HCEC 1CT (cell line): ENCODE data around the gene NRXN2.
"Not testable (repeated sequence)": the region's sequence is repeated elsewhere in the genome, so short reads cannot be mapped to it uniquely, and the experiment has no call there.

Experiments used
- DNase-seq: peaks from one replicate; pipeline ENCODE4 v3.0.0-alpha.2; 2017

The NRXN2 gene

DNA sequence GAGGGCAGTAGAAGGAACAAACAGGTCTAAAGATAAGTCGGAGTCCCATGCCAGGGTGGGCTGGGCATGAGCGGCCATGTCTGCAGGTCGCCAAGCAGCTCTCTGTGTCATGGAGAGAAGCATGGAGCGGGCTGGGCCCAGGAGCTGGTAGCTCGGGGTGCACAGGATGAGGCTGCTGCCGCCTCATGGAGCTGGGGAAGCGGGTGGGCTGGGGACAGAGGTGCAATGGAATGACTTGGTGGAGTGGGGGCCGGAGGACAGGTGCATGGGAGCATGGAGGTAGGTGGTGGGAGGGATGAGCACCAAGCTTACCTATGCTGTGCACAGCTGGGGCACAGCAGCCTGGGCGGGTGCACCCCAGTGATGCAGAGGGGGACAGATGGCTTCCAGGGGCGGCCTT is 3.6 kb downstream of the NRXN2 start:
- DNase-seq = no peak

DNA sequence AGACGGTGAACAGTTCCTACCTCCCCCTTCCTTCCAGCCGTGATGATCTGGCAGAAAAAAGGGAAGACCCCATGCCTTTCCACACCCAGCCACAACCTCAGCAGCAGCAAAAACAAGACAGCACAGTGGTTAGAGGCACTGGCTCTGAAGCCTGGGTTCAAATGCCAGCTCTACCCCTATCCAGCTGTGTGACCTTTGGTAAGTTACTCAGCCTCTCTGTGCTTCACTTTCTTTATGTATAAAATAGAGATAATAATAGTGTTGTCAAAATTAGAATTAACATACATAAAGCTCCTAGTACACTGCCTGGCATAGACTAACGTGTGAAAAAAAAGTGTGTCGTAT is 4.2 kb downstream of the NRXN2 start:
- no peak for DNase-seq

DNA sequence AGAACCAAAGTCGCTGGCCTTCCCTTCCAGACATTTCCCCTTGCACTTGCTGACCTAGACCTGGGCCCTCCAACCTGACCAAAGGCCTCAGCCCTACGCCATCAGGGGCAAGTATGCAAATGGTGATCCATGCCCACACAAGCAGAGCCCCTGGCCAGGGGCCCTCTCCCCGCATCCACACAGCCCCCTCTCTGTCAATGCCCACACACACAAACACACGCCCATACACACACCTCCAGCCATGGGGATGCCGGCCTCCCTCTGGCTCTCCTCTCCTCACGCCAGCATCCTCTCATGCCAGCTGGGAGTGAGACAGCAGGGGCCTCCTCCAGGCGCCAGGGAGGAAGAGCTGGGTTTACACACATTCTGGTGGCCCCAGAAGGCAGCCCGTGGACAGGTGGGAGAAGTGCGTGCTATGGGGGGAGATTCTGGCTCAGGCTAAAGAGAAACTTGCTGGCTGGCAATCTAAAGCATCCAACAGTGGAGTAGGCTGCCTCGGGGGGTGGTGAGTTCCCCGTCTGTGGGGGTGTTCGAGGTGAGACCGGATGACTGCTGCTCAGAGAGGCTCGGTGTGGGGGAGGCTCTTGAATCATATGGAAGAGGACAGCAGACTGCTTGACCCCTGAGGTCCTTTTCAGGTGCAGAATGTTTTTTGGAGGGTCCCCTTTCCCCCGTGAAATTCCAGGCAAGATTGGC is 4.8 kb downstream of the NRXN2 start:
- no peak for DNase-seq

DNA sequence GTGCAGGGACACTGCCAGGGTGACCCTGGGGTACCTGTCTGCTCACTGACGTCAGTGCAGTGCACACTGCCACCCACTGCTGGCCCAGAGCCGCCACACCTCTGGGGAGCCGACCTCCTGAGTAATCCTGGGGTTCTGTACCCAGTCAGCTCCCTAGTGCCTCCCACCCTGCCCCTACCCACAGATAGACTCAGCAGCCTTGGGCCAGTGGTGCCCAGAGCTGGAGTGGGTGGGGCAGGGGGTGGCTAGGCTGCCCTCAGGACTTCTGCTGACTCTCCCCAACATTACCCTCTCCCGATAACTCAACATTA is 5.8 kb downstream of the NRXN2 start:
- no peak for DNase-seq

DNA sequence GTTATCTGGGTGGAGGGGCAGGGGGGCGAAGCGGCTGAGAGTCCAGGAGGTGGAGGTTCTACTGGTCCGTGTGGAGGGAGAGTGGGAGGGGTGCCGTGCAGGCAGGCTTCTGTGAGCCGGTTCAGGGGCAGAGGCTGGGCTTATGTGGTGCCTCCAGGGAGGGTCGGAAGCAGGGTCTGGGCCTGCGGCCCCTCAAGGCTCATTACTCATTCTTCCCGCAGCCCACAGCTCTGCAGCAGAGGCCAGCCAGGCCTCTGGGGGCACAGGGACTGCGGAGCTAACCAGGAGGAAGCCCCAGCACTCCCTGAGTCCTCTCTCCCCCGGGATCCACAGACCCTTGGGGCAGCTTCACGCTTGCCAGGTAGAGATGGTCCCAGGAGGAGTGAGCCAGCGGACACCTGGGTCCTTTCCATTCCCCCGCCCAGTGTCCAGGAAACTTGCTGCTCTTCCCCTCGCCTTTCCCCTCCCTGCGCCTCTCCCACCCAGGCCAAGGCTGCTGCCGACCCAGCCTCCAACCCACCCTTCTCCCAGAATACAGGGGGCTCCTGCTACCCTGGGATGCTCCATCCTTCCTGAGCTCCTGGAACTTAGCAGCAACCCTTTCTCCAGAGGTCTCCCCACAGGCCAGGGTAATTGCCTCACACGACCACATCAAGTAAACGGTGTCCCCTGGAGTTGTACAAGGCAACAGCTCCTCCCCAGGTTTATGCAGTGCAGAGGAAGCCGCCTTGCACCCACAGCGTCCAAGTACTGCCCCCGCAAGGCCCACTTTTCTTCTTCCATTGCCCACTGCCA is 6.3 kb downstream of the NRXN2 start:
- no peak for DNase-seq

DNA sequence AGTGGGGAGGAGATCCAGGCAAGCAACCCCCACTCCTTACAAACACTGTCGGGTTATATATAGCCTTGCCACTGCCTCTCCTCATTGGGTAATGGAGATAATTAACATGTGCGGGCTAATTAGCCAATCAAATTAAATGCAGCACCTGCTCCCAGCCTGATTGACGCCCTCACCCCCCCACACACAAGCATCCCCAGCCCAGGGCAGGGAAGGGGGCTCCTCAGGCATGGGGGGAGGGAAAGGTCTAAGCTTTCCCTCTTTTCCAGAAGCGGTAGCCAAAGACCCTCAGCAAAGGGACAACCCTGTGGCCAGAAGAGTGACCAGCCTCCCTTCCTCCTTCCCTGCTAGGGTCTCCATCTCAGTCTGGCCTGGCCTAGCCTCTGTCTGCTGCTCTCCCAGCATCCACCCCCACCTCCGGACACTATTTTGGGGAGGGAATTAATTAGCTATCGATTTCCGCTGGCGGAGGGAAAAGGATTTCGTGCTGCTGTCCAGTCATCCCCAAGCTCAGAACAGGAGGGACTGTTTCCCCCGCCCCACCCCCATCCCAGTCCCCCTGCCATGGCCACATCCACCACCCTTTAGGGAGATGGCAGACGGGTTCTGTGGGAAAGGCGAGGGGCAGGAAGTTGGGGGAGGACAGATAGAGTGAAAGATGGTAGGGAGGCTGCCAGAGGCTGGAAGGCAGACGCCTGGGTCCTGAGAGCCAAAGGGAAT is 7.1 kb downstream of the NRXN2 start:
- DNase-seq = no peak

DNA sequence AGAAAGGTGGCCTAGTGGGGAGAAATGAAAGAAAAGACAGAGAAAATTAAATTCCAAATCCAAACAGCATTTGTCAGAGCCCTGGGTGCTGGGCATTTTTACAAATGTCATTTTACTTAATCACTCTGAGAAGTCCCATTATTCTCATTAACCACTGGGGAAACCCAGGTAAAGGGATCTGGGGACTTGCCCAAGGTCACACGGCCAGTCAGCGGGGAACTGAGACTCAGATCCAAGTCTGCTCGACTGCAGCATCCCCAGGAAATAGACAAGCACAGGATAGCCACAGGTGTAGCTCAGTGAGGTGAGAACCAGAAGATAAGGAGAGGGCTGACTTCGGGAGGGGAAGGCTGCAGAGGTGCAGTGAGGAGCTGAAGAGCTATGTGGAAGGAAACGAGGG is 7.9 kb downstream of the NRXN2 start:
- DNase-seq = no peak

DNA sequence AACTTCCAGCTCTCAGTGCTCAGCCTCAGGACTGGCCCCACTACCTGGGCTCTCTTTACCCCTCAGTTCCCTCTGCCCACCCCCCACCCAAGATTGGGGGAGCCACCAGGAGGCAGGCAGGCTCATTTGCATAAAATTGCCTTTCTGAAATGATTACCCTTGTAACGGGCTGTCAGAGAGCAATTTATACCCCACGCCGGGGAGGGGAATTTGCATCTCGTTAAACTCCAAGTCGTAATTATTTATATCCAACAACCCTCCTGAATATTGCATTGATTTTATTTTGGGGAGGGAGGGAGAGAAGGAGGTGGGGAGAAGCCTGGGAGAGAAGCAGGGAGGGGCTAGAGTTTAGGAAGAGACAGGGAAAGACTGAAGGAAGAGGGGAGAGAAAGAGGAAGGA is 8.3 kb downstream of the NRXN2 start:
- no peak for DNase-seq

DNA sequence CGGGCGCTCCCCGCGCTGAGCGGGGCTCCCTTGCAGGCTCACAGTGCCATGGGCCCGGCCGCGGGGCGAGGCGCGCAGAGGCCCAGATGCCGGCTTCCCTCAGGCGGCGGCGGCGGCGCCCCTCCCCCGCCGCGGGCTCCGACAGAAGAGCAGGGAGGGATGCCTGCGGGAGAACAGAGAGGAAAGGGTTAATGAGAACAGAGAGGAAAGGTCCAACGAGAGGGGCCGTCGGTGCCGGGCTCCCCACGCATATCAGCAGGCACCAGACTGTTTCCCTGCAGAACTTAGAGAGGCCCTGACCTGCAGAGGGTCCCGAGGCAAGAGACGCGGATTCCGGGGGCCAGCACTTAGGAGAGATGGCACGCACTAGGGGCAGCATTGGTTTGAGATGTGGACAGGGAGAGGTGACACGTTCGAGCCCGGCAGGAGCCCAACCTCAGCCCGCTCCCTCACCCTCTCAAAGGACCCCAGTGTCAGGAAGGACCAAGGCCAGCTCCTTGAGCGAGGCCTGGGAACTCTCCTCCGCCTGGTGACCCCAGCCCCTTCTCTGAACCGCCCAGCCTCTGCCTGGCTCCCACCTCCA is 9.1 kb downstream of the NRXN2 start:
- no peak for DNase-seq

DNA sequence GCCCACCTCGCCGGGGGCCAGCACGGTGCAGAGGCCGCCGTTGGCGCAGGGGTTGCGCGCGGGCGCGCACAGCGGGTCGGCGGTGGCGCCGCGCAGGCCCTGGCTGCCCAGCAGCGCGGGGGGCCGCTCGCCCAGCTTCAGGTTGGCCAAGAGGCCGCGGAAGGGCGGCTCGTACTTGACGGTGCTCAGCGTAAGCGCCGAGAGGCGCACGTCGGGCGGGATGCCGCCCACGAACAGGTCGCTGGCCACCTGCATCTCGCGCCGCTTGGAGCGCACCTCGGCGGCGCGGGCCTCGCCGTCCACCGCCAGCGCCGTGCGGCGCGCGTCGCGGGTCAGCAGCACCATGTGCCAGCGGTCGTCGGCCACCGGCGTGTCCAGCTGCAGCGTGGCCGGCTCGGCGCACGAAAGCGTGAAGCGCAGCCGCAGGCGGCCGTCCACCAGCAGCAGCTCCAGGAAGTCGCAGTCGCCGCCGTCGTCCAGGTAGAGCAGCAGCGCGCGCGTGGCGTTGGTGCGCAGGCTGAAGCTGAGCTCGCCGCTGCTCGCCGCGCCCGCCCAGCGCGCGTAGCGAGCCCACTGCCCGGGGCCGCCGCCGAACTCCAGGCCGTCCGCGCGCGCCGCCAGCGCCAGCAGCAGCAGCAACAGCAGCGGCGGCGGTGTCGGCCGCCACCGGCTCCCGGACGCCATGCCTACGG is 9.8 kb downstream of the NRXN2 start:
- DNase-seq = no peak

DNA sequence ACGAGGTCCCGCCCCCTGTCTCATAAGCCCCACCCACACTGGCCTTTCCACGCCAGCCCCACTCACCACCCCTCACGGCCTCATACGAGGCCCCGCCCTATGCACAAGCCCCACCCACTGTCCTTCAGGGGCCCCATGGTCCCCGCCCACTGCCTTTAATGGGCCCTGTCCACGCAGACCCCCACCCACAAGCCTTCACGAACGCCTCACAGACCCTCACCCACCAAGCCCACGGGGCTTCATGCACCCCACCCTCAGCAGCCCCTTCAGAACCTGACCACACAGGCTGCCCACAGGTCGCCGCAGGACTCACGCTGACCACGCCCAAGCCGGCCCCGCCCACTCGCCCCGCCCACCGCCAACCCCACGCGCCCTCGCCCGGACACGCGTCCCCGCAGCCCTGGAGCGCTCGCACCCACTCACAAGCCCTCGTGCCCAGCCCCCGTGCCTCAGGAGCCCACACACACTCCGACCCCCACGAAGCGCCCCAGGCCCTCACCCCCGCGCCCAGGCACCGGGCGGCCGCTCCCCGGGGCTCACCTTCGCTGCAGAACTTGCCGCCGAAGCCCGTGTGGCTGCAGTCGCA is 10.5 kb downstream of the NRXN2 start:
- DNase-seq = no peak

DNA sequence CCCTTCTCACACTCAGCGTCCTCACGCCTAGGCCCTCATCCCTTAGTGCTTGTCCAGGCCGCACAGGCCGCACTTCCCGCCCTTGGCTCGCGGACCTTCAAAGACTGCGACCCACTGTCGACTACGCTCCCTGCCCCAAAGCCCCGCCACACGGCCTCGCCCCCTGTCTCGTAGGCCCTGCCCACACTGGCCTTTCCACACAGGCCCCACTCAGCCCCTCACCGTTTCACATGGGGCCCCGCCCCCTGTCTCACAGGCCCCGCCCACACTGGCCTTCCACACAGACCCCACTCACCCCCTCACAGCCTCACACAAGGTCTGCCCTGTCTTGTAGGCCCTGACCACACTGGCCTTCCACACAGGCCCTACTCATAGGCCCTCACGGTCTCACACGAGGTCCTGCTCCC is 11.0 kb downstream of the NRXN2 start:
- DNase-seq = no peak

DNA sequence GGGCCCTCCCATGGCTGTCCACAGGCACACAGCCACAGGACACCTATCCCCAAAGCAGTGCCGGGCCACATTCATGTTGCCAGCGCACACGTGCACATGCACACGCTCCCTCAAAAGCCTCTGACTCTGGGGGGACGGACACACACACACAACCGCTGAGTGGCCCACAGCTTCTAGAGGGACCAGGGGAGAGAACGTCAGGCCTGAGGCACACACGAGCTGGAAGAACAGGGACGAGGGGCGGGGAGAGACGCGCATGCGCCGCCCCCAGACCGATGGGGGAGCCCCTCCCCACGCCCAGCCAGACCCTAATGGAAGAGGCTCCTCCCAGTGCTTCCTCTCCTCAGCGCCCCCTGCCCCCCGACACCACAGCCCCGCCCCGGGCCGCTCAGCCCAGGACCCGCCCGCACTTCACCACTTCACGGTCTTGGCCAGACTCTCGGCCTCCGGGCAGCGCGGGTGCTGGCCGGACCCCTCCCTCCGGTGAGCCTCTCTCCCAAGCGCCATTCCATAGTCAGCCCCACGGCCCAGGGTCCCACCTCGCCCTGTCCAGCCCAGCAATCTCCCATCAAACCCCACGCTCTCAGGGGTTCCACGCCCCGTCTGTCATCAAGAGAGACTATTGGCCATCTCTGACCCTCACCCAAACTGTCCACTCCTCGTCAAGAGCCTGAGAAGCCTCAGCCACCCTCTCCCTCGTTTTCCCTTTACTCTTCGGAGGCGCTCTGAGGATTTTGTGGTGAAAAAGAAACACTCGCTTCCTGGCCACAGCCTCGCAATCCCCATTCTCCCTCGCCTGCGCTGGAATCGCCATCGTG is 11.7 kb downstream of the NRXN2 start:
- DNase-seq = no peak

DNA sequence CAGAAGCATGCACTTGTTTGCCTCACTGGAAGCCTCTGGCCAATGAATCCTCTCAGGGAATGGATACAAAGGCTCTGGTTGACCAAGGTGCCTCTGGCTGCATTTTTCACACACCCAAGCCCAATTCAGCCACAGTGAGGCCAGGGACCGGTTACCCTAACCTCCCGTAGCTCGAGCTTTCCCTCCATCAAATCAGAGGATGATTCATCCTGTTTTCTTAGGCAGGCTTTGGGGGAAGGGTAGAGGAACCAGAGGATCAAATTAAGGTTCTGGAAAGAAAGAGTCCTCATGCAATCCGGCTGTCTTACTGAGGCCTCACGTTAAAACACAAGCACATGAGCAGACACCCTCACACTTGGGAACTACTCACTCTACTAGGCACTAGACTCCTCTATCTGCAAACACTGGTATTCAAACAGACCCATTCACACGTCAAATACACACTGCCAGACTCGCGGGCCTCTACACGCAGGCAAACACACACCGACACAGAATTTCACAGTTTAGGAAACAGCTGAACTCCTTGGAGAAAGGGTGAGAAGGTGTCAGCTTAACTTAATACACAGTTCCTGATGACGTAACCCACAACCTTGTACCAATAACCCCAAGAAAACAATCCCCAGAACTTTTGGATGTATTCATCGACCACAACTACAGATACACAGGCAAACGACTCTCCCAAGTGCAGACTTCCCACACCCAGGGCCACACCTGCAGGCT is 12.4 kb downstream of the NRXN2 start:
- peak; percentile 20 for DNase-seq

DNA sequence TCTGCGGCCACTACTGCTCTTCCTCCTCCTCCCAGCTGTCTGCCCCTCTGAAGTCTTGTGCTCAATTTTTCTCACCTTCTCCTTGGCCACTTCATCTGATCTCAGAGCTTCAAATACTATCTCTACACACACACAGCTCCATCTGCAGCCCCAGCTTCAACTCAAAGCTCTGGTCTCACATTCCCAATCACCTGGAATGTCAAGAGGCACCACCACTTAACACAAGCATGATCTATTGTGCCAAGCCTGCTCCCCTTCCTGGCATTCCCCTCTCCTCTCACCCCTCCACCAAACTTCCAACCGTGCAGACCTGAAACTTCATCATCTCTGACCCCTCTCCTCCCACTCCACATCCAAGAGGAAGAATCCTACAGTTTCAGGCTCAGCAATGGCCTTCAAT is 17.5 kb downstream of the NRXN2 start:
- DNase-seq = no peak

DNA sequence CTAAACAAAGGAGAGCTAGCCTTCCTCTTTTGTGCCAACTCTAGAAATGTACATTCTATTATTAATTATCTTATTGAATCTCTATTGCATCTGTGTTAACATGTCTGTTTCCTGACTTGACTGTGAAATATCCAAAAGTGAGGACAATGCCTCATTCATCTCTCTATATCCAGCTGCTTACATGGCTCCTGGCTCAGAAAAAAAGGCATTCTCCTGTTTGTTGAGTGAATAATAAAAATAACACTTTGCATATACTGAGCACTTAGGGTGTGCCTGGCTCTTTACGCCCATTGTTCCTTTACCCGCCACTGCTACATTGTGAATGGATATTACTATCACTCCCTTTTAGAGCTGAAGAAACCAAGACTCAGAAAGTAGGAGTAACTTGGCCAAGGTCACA is 19.9 kb downstream of the NRXN2 start:
- DNase-seq = no peak

DNA sequence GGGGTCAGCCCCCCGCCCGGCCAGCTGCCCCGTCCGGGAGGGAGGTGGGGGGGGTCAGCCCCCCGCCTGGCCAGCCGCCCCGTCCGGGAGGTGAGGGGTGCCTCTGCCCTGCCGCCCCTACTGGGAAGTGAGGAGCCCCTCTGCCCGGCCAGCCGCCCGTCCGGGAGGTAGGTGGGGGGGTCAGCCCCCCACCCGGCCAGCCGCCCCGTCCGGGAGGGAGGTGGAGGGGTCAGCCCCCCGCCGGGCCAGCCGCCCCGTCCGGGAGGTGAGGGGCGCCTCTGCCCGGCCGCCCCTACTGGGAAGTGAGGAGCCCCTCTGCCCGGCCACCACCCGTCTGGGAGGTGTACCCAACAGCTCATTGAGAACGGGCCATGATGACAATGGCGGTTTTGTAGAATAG is 21.0 kb downstream of the NRXN2 start:
- not testable (repeated sequence) for DNase-seq

DNA sequence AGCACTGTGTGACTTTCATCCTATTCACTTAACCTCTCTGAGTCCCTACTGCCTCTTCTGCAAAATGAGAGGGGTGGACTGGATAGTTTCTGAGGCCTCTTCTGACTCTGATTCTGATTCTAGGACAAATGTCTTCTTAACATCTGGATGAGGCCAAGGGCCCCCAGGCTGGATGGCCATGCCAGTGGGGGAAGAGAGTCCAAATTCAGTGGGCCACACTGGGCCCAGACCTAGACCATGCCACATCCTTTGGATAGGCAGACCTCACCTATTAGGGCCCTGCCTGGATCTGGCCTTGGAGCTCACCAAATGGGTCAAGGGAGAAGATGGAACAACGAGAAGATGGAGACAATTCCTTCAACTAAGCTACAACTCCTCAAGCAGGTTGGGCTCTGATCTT is 24.6 kb downstream of the NRXN2 start:
- no peak for DNase-seq

DNA sequence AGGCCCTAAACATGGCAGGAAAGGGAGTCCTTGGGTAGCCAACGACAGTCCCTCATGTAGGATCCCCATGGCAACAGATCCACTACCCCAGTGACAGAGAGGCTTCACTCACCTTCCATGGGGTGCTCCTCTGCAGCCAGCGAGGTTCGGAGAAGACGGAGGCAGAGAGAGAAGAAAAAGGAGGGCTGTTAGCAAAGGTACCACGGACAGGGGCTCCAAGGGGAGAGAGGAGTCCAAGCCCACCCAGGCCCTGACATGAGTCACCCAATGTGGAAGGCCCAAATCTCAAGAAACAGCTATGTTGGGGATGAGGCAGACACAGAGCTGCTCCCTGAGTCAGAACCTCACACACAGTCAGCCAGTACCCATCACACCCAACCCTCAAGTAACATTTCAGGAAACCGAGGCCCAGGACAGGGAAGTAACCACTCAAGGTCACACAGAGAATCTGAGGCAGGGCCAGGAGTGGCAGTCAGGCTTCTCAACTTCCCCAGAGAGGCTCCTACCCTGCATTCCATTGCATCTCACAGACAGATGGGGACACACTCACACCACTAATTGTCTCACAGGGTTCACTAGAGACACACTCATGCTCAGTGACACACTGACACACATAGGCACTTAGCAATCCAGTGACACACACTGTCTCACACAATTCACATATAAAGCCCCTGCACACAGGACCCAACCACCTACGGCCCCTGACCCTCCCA is 25.2 kb downstream of the NRXN2 start:
- no peak for DNase-seq

DNA sequence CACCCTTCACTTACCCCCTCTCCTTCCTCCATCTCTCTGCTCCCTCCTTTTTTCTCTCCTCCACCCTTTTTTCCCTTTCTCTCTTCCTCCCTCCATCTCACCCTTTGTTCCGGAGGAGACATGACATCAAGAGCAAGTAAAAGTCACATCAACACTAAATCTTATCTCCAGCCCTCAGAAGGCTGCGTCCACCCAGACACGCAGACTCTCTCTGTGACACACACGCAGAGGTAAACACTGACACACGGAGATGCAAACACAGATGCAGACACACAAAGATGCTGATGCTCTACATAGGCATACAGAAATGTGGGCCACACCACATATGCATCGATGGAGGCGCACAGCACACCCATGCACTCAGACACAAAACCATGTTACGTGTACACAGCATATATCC is 27.0 kb downstream of the NRXN2 start:
- DNase-seq = no peak

DNA sequence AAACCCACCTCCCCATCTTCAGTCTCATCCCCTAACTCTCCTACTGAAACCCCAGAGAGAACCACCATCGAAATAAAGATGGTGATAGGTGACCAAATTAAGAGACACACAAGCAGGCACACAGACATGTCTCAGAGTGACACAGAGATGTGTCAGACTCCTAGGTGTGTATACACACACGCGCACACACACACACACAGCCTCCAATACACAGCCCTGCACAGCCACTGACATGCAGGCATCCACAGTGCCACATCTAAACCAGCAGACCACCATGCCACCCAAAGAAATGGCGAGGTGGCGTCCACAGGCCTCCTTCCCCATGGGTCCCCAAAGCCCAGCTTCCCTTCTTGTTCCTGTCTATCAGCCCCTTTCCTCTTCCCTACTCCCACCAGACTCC is 27.4 kb downstream of the NRXN2 start:
- DNase-seq = no peak
